ENCODE results near the gene ZC3H18. TPM values are rescaled to one million over a fixed set of nuclear protein-coding genes. Genes with fewer than 3 reads are reported as not detected.

ZC3H18 gene
- total and polyA plus RNA-seq, 8 donors, result 15.5 to 312 (median 19.0) TPM

- no peak overlapping the region for H3K27ac ChIP-seq
- H3K27me3 ChIP-seq, result peaks cover 0 to 53% (median 15%) of the 10 kb centered on the region in 3 donors
- WGBS, 5 donors, result 65 to 76% (median 70%) methylated on average over 9 to 15 of the region's 15 CpGs
- no peak for DNase-seq
- no peak for TF ChIP-seq EP300 (IDR thresholded peaks at IDR 0.05)
- no peak for TF ChIP-seq POLR2A (IDR thresholded peaks at IDR 0.05)
- H3K4me1 ChIP-seq, result peaks cover 0 to 27% (median 14%) of the 10 kb centered on the region in 4 donors
- H3K9me3 ChIP-seq, result peaks cover 4 to 26% (median 20%) of the 10 kb centered on the region in 4 donors
- H3K36me3 ChIP-seq, result no peaks in the 10 kb centered on the region
- no peak overlapping the region for H3K4me3 ChIP-seq
- intact Hi-C loops (cut with DNase I; ENCODE audit: low total_unique reads), result no loop called here
Measured at GRCh38 chr16:88541831-88542616, 28.2 kb upstream of the ZC3H18 start.

GRCh38 chr16:88543230-88543813, 26.9 kb upstream of the ZC3H18 start:
- Histone ChIP-seq H3K27ac (no peak overlapping the region), H3K27me3 (peaks cover 0 to 53% (median 21%) of the 10 kb centered on the region in 3 donors), H3K36me3 (no peaks in the 10 kb centered on the region), H3K9me3 (peaks cover 4 to 26% (median 20%) of the 10 kb centered on the region in 4 donors), H3K4me3 (no peak overlapping the region), H3K4me1 (peaks cover 0 to 25% (median 14%) of the 10 kb centered on the region in 4 donors)
- intact Hi-C loops (cut with DNase I; ENCODE audit: low total_unique reads), result no loop called here
- TF ChIP-seq, protein P1, sequence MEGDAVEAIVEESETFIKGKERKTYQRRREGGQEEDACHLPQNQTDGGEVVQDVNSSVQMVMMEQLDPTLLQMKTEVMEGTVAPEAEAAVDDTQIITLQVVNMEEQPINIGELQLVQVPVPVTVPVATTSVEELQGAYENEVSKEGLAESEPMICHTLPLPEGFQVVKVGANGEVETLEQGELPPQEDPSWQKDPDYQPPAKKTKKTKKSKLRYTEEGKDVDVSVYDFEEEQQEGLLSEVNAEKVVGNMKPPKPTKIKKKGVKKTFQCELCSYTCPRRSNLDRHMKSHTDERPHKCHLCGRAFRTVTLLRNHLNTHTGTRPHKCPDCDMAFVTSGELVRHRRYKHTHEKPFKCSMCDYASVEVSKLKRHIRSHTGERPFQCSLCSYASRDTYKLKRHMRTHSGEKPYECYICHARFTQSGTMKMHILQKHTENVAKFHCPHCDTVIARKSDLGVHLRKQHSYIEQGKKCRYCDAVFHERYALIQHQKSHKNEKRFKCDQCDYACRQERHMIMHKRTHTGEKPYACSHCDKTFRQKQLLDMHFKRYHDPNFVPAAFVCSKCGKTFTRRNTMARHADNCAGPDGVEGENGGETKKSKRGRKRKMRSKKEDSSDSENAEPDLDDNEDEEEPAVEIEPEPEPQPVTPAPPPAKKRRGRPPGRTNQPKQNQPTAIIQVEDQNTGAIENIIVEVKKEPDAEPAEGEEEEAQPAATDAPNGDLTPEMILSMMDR (IDR thresholded peaks at IDR 0.05), result no peak
- TF ChIP-seq POLR2A (IDR thresholded peaks at IDR 0.05), result no peak
- no peak for TF ChIP-seq EP300 (IDR thresholded peaks at IDR 0.05)
- no peak for TF ChIP-seq POLR2AphosphoS5 (IDR thresholded peaks at IDR 0.05)
- 79 to 88% (median 84%) methylated on average over 8 of the region's 8 CpGs for WGBS, 5 donors
- DNase-seq, result no peak

DNA sequence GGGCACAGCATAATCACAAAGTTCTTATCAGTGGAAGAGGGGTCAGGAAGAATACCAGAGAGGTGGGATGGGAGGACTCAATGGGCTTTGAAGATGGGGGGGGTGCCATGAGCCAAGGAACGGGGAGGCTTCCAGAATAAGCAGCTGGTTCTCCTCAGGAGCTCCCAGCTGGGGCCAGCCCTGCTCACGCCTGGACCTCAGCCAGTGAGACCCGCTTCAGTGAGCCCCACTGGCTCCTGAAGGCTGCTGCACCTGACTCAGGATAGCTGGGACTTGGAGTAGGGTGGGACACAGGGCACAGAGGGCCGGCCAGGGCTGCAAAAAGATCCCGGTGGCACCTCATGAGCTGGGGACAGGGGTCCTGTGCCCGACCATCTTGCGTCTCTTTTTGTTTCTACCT, 24.4 kb upstream of the ZC3H18 start:
- H3K9me3 ChIP-seq, result peaks cover 4 to 26% (median 20%) of the 10 kb centered on the region in 4 donors
- no peak for DNase-seq
- WGBS, 5 donors, result 61 to 68% (median 64%) methylated on average over 7 of the region's 7 CpGs
- intact Hi-C loops (cut with DNase I; ENCODE audit: low total_unique reads), result no loop called here
- TF ChIP-seq POLR2A (IDR thresholded peaks at IDR 0.05) (no peak), POLR2AphosphoS5 (IDR thresholded peaks at IDR 0.05) (no peak), EP300 (IDR thresholded peaks at IDR 0.05) (no peak)
- TF ChIP-seq, protein P1 (IDR thresholded peaks at IDR 0.05), result no peak
- peaks cover under 1 to 11% (median 6%) of the 10 kb centered on the region in 4 donors for H3K4me1 ChIP-seq
- peaks cover 0 to 39% (median 7%) of the 10 kb centered on the region in 3 donors for H3K27me3 ChIP-seq
- no peak overlapping the region for H3K4me3 ChIP-seq
- no peak overlapping the region for H3K27ac ChIP-seq
- H3K36me3 ChIP-seq, result no peaks in the 10 kb centered on the region

DNA sequence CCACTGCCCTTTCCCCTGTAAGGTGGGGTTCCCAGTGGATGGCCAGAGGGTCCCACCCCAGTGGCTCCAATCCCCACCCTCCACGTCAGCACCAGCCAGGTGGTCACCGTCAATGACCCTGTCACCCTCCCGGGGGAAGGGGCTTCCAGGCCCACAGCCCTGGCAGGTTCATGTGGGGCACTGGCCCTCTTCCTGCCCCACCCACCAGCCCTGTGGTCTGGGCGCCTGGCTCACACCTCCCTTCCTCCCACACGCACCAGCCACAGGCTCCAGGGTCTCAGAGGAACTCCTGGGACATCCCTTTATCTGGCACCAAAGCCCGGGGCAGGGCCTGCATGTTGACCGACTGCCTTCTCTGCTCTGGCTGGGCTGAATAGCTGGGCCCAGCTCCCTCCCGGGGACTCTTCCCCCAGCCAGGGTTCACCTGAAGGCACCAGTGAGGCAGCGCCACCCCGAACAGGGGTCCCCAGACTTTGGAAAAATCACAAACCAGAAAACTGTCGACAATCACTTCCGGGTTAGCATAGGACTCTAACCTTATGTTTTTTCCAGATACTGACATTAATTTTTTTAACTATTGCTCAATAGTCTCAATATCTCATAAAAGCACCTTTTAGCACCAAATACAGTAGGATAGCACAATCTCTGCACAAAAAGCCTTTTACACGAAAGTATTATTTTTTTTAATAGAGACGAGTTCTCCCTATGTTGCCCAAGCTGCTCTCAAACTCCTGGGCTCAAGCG, 21.9 kb upstream of the ZC3H18 start:
- intact Hi-C loops (cut with DNase I; ENCODE audit: low total_unique reads), result no loop called here
- Histone ChIP-seq H3K4me3 (no peak overlapping the region), H3K36me3 (no peaks in the 10 kb centered on the region), H3K4me1 (peaks cover 0 to 11% (median 6%) of the 10 kb centered on the region in 4 donors), H3K27me3 (peaks cover 0 to 38% (median 7%) of the 10 kb centered on the region in 3 donors), H3K27ac (no peak overlapping the region), H3K9me3 (peaks cover 0 to 12% (median 7%) of the 10 kb centered on the region in 4 donors)
- no peak for TF ChIP-seq POLR2AphosphoS5 (IDR thresholded peaks at IDR 0.05)
- TF ChIP-seq EP300 (IDR thresholded peaks at IDR 0.05), result no peak
- DNase-seq, result no peak
- WGBS, 5 donors, result 52 to 64% (median 61%) methylated on average over 14 to 15 of the region's 15 CpGs

DNA sequence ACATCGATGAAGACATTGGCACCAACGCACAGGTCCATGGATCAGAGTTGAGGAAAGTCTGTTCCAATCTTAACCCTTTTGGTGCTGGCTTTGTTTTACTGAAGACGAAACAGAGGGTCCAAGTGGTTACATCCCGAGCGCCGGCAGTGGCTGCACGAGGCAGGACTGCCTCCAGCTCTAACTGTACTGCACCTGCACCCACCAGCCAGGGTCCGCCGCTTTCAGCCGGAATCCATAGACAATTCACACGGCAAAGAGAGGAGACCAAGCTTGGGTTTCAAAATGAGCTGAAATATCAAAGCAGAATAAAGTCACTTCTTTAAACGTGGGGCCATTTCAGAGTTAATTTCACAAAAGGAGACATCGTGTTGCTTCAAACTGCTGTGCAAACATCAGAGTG, 21.2 kb upstream of the ZC3H18 start:
- Histone ChIP-seq H3K27ac (no peak overlapping the region), H3K36me3 (no peaks in the 10 kb centered on the region), H3K9me3 (peaks cover 0 to 6% (median 2%) of the 10 kb centered on the region in 4 donors), H3K27me3 (peaks cover 0 to 38% (median 7%) of the 10 kb centered on the region in 3 donors), H3K4me3 (no peak overlapping the region), H3K4me1 (peaks cover 0 to 11% (median 6%) of the 10 kb centered on the region in 4 donors)
- no peak for TF ChIP-seq POLR2AphosphoS5 (IDR thresholded peaks at IDR 0.05)
- TF ChIP-seq EP300 (IDR thresholded peaks at IDR 0.05), result no peak
- TF ChIP-seq, protein P1 (IDR thresholded peaks at IDR 0.05), result no peak
- TF ChIP-seq POLR2A (IDR thresholded peaks at IDR 0.05), result no peak
- intact Hi-C loops (cut with DNase I; ENCODE audit: low total_unique reads), result no loop called here
- no peak for DNase-seq
- WGBS, 5 donors, result 60 to 74% (median 71%) methylated on average over 13 of the region's 13 CpGs

Measured in stomach (tissue), 9 donors.